GM23338 (cell line): Measurements from ENCODE around the gene DGKD. TPM values are rescaled to one million over a fixed set of nuclear protein-coding genes. Genes with fewer than 3 reads are reported as not detected.

ENCODE experiments used
- ATAC-seq: fragments of 200-7000 bp; cut with Tn5 transposase; 3 replicates; pipeline ENCODE4 v1.9.1; 2020
- DNase-seq: peaks from one replicate; pipeline ENCODE4 v3.0.0-alpha.2; 2015; ENCODE audit warnings: low spot score
- H2AFZ ChIP-seq: fragments of 200-600 bp; sonication (generic); 2 replicates; pipeline ENCODE4 v1.8.0; 2016; ENCODE audit warnings: antibody characterized with exemption, mild to moderate bottlenecking, moderate library complexity
- H3F3A ChIP-seq: fragments of 200-600 bp; sonication (generic); replicated peaks from 2 replicates; pipeline ENCODE4 v1.8.0; 2017; ENCODE audit warnings: antibody characterized with exemption, mixed run types, low read depth
- H3K27ac ChIP-seq: fragments of 200-600 bp; sonication (generic); 2 replicates; pipeline ENCODE4 v1.6.1; 2016; ENCODE audit warnings: low read depth
- H3K27me3 ChIP-seq: fragments of 200-600 bp; sonication (generic); 2 replicates; pipeline ENCODE4 v1.8.0; 2016; ENCODE audit warnings: mild to moderate bottlenecking, mixed run types, moderate library complexity; ENCODE audit not compliant: insufficient read depth
- H3K36me3 ChIP-seq: fragments of 200-600 bp; sonication (generic); 2 replicates; pipeline ENCODE4 v1.8.0; 2016; ENCODE audit warnings: mild to moderate bottlenecking; ENCODE audit not compliant: insufficient read depth
- H3K4me1 ChIP-seq: fragments of 200-600 bp; sonication (generic); 2 replicates; pipeline ENCODE4 v1.8.0; 2016; ENCODE audit warnings: mild to moderate bottlenecking, moderate library complexity; ENCODE audit not compliant: insufficient read depth
- H3K4me2 ChIP-seq: fragments of 200-600 bp; sonication (generic); 2 replicates; pipeline ENCODE4 v1.7.1; 2017; ENCODE audit warnings: mixed run types
- H3K4me3 ChIP-seq: fragments of 200-600 bp; sonication (generic); 2 replicates; pipeline ENCODE4 v1.6.1; 2016; ENCODE audit warnings: mixed run types
- H3K79me2 ChIP-seq: fragments of 200-600 bp; sonication (generic); replicated peaks from 2 replicates; pipeline ENCODE4 v1.8.0; 2017; ENCODE audit warnings: mild to moderate bottlenecking; ENCODE audit not compliant: insufficient read depth
- H3K9me2 ChIP-seq: fragments of 200-600 bp; sonication (generic); 2 replicates; pipeline ENCODE4 v1.8.0; 2017; ENCODE audit not compliant: insufficient read depth
- H4K20me1 ChIP-seq: fragments of 200-600 bp; sonication (generic); replicated peaks from 2 replicates; pipeline ENCODE4 v1.8.0; 2017; ENCODE audit warnings: mild to moderate bottlenecking; ENCODE audit not compliant: insufficient read depth
- H3K27ac Mint-ChIP-seq: 2 replicates; pipeline ENCODE4 v1.8.0; 2020; ENCODE audit warnings: inconsistent platforms, mild to moderate bottlenecking, moderate library complexity, mixed read lengths
- H3K27me3 Mint-ChIP-seq: 3 replicates; pipeline ENCODE4 v1.8.0; 2022; ENCODE audit warnings: low read depth, mild to moderate bottlenecking, moderate library complexity, mixed read lengths, inconsistent platforms; ENCODE audit not compliant: insufficient read depth, poor library complexity
- H3K36me3 Mint-ChIP-seq: 3 replicates; pipeline ENCODE4 v1.8.0; 2021; ENCODE audit warnings: low read depth, mild to moderate bottlenecking, inconsistent platforms, moderate library complexity, mixed read lengths
- H3K4me1 Mint-ChIP-seq: 3 replicates; pipeline ENCODE4 v1.8.0; 2020; ENCODE audit warnings: mild to moderate bottlenecking, inconsistent platforms, mixed read lengths
- H3K4me3 Mint-ChIP-seq: 3 replicates; pipeline ENCODE4 v1.8.0; 2021; ENCODE audit warnings: moderate library complexity, mild to moderate bottlenecking, inconsistent platforms, mixed read lengths
- H3K9me3 Mint-ChIP-seq: 3 replicates; pipeline ENCODE4 v1.8.0; 2020; ENCODE audit warnings: moderate library complexity, mild to moderate bottlenecking, inconsistent platforms, mixed read lengths
- CREB1 ChIP-seq: fragments of 250-450 bp; sonication (Bioruptor Pico); IDR thresholded peaks from 2 replicates; pipeline ENCODE4 v1.5.0; 2020; ENCODE audit warnings: low read depth, mild to moderate bottlenecking, moderate library complexity
- CTCF ChIP-seq, 2 experiments: fragments of 200-600 bp in 1 of 2; sonication (generic) in 1 of 2; conservative IDR thresholded peaks; 2 replicates each; pipeline versions ENCODE4 v1.5.1 to v1.6.1; 2016 to 2017; ENCODE audit warnings: antibody characterized with exemption in 2 of 2, low read depth in 2 of 2, mild to moderate bottlenecking in 2 of 2, moderate library complexity in 1 of 2
- EZH2 ChIP-seq: fragments of 200-600 bp; sonication (generic); IDR thresholded peaks from one replicate; pipeline ENCODE4 v1.8.0; 2017; ENCODE audit warnings: antibody characterized with exemption, mild to moderate bottlenecking, low read depth; ENCODE audit not compliant: unreplicated experiment
- EZH2phosphoT487 ChIP-seq: fragments of 200-600 bp; sonication (generic); IDR thresholded peaks from one replicate; pipeline ENCODE4 v1.8.1; 2018; ENCODE audit warnings: antibody characterized with exemption; ENCODE audit not compliant: unreplicated experiment
- NANOG ChIP-seq: IDR thresholded peaks from 2 replicates; pipeline ENCODE4 v1.6.1; 2016; ENCODE audit warnings: antibody characterized with exemption, borderline replicate concordance
- POLR2AphosphoS5 ChIP-seq: IDR thresholded peaks from 2 replicates; pipeline ENCODE4 v1.6.1; 2016; ENCODE audit warnings: antibody characterized with exemption, low read depth
- REST ChIP-seq: IDR thresholded peaks from one replicate; pipeline ENCODE4 v1.6.1; 2018; ENCODE audit warnings: antibody characterized with exemption; ENCODE audit not compliant: unreplicated experiment
- STAT1 ChIP-seq: IDR thresholded peaks from one replicate; pipeline ENCODE4 v1.6.1; 2016; ENCODE audit warnings: antibody characterized with exemption; ENCODE audit not compliant: unreplicated experiment
- polyA plus RNA-seq: library from polyadenylated mRNA; unstranded; fragments of >200 nt; fragmentation: Nextera tagmentation; extraction: Ambion mirVana; gene quantifications from 2 replicates; pipeline ENCODE4 v1.2.1, GENCODE V29; 2016
- total RNA-seq: library from RNA; depleted of rRNA; stranded (reverse); fragments of >200 nt; shearing (Covaris generic); gene quantifications from 2 replicates; pipeline ENCODE4 v1.2.3, GENCODE V29; 2014

DGKD gene
- total and polyA plus RNA-seq, 2 experiments from 2014 or later, result 11.1 to 23.4 TPM

- H4K20me1 ChIP-seq, result no peaks in the 10 kb centered on the region
- peaks cover 2% of the 10 kb centered on the region; the same call in 1 of the 2 replicates for H3K9me2 ChIP-seq
- TF ChIP-seq CTCF (conservative IDR thresholded peaks at IDR 0.05; ENCODE audit: low read depth in 2 of 2) (no peak), STAT1 (no peak), EZH2phosphoT487 (no peak)
- Mint-ChIP-seq H3K27me3 (peaks cover 6% of the 10 kb centered on the region), H3K4me3 (no peak overlapping the region), H3K4me1 (peaks cover 3% of the 10 kb centered on the region; the same call in 2 of the 3 replicates), H3K27ac (no peak overlapping the region), H3K36me3 (no peaks in the 10 kb centered on the region), H3K9me3 (no peaks in the 10 kb centered on the region; the same call in 2 of the 3 replicates)
- no peak overlapping the region for H3K4me2 ChIP-seq
- no peak for ATAC-seq
- no peaks in the 10 kb centered on the region for H3K79me2 ChIP-seq
- no peaks in the 10 kb centered on the region for H3K4me1 ChIP-seq
- no peak overlapping the region for H2AFZ ChIP-seq
- H3F3A ChIP-seq, result no peaks in the 10 kb centered on the region
- H3K27ac ChIP-seq, result no peak overlapping the region
- no peak for DNase-seq
- no peak overlapping the region for H3K4me3 ChIP-seq
- H3K36me3 ChIP-seq, result no peaks in the 10 kb centered on the region
- H3K27me3 ChIP-seq, result no peaks in the 10 kb centered on the region
Measured at GRCh38 chr2:233339427-233339826, 14.9 kb upstream of the DGKD start.

GRCh38 chr2:233341296-233341695, 13.0 kb upstream of the DGKD start:
- no peaks in the 10 kb centered on the region for H3K36me3 Mint-ChIP-seq
- no peak overlapping the region for H3K27ac ChIP-seq
- ATAC-seq (no peak), DNase-seq (no peak)
- no peaks in the 10 kb centered on the region; the same call in 2 of the 3 replicates for H3K9me3 Mint-ChIP-seq
- H3K4me3 Mint-ChIP-seq, result no peak overlapping the region
- H3K4me1 Mint-ChIP-seq, result peaks cover 3% of the 10 kb centered on the region; the same call in 2 of the 3 replicates
- no peak for TF ChIP-seq POLR2AphosphoS5
- TF ChIP-seq CREB1 (CRISPR knock-in tag), result no peak
- TF ChIP-seq REST, result no peak
- no peak for TF ChIP-seq STAT1
- no peak for TF ChIP-seq CTCF (conservative IDR thresholded peaks at IDR 0.05; ENCODE audit: low read depth in 2 of 2)
- TF ChIP-seq NANOG, result no peak
- TF ChIP-seq EZH2, result no peak
- H3K27me3 ChIP-seq, result no peaks in the 10 kb centered on the region
- no peaks in the 10 kb centered on the region for H3F3A ChIP-seq
- no peak overlapping the region for H3K4me2 ChIP-seq
- H3K4me1 ChIP-seq, result no peaks in the 10 kb centered on the region
- H3K4me3 ChIP-seq, result no peak overlapping the region
- no peaks in the 10 kb centered on the region for H3K36me3 ChIP-seq
- H3K79me2 ChIP-seq, result no peaks in the 10 kb centered on the region
- no peak overlapping the region for H3K27ac Mint-ChIP-seq
- H4K20me1 ChIP-seq, result no peaks in the 10 kb centered on the region
- H3K27me3 Mint-ChIP-seq, result peaks cover 15% of the 10 kb centered on the region
- H3K9me2 ChIP-seq, result peaks cover 2% of the 10 kb centered on the region; the same call in 1 of the 2 replicates
- no peak overlapping the region for H2AFZ ChIP-seq
